ENCODE results near the gene TCTN2. TPM values are rescaled to one million over a fixed set of nuclear protein-coding genes. Genes with fewer than 3 reads are reported as not detected.

The TCTN2 gene
- total and polyA plus RNA-seq, 2 of the 8 experiments (the other 6 are each of a cell fraction or from before 2014, with no cell fraction given): 7.5 to 8.4 TPM

DNA sequence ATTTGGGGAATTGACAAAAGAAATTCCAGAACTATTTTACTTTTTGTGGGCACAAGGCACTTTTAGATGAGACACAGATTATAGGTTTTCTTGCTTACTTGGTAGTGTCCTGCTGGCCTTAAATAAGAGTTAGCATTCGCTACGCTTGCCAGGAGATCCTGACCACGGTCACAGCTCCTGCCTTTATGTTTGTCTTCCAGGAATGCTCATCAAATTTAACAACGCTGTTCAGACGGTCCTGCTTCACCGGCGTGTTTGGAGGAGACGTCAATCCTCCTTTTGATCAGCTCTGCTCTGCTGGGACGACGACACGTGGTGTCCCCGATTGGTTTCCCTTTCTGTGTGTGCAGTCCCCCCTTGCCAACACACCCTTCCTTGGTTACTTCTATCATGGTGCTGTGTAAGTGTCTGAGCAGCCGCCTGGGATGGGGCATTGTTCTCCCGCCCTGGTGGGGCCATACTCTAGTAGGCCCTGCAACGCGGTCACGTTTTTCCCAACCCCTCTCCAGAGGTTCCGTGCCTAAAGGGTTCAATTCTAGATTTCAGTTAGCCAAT is 15.8 kb downstream of the TCTN2 start:
- Histone ChIP-seq H3K4ac (replicated peaks; ENCODE audit: insufficient read length, low read depth, low read length) (no peak overlapping the region), H2BK120ac (replicated peaks; ENCODE audit: low read depth, low read length) (no peak overlapping the region), H3K27me3 (replicated peaks in 1 of 4; ENCODE audit: control insufficient read depth in 3 of 4, extremely low read depth in 1 of 4, insufficient read depth in 3 of 4, low read length in 3 of 4) (no peaks in the 10 kb centered on the region), H3K79me1 (ENCODE audit: low read depth, low read length) (no peaks in the 10 kb centered on the region), H3K4me3 (ENCODE audit: extremely low read depth in 1 of 4, insufficient read depth in 2 of 4, low read depth in 3 of 4, low read length in 4 of 4) (no peak overlapping the region), H4K5ac (ENCODE audit: insufficient read length, low read depth, low read length) (no peak overlapping the region), H3K36me3 (ENCODE audit: control insufficient read depth in 2 of 4, insufficient read depth in 4 of 4, low read length in 3 of 4) (no peaks in the 10 kb centered on the region; a peak in 1 of 8 replicates), H4K8ac (ENCODE audit: extremely low read depth, insufficient read depth, low read length) (no peak overlapping the region), H3K9me3 (ENCODE audit: insufficient read depth in 2 of 2, low read depth in 1 of 2, low read length in 1 of 2) (no peaks in the 10 kb centered on the region), H2AFZ (ENCODE audit: low read length) (no peak overlapping the region), H3K18ac (ENCODE audit: extremely low read depth, low read length) (no peak overlapping the region), H3K79me2 (ENCODE audit: control insufficient read depth in 1 of 2, insufficient read depth in 2 of 2, low read length in 2 of 2) (no peaks in the 10 kb centered on the region), H3K56ac (replicated peaks; ENCODE audit: insufficient read length, low read depth, low read length) (no peak overlapping the region), H2AK5ac (ENCODE audit: low read depth, low read length) (no peak overlapping the region), H4K20me1 (replicated peaks in 1 of 2; ENCODE audit: control insufficient read depth in 1 of 2, insufficient read depth in 2 of 2, low read length in 2 of 2) (peaks cover 0 to 2% of the 10 kb centered on the region in 2 experiments), H3K23ac (ENCODE audit: insufficient read length) (no peak overlapping the region), H3K4me1 (replicated peaks in 1 of 4; ENCODE audit: control insufficient read depth in 3 of 4, insufficient read depth in 4 of 4, low read length in 3 of 4) (no peaks in the 10 kb centered on the region), H2BK20ac (ENCODE audit: low read length) (no peak overlapping the region), H2BK12ac (ENCODE audit: low read depth, low read length) (no peak overlapping the region), H3K4me2 (ENCODE audit: insufficient read depth in 1 of 2, low read depth in 2 of 2, low read length in 2 of 2) (no peak overlapping the region), H4K91ac (replicated peaks; ENCODE audit: insufficient read length, low read length) (no peak overlapping the region), H3K27ac (ENCODE audit: low read depth, low read length) (no peak overlapping the region), H2BK5ac (ENCODE audit: low read depth, low read length) (no peak overlapping the region), H3K23me2 (ENCODE audit: low read depth, low read length) (no peaks in the 10 kb centered on the region), H3K14ac (ENCODE audit: insufficient read length) (no peak overlapping the region), H2BK15ac (ENCODE audit: low read length) (no peak overlapping the region), H3K9ac (replicated peaks in 1 of 4; ENCODE audit: extremely low read depth in 1 of 4, low read depth in 3 of 4, low read length in 3 of 4) (no peak overlapping the region; a peak in 1 of 7 replicates)
- ChIA-PET POLR2A (ENCODE audit: partially characterized antibody) (interaction anchor here (0.6 to 1.5 kb wide), 2 partner anchors 25 to 74 kb away, joined by 3 to 4 read pairs; partner anchors contain the start of gene ATP6V0A2), CTCF (ENCODE audit: partially characterized antibody) (no interaction called here)
- 95% methylated on average over 18 of the region's 18 CpGs; no CpG with 5 or more reads in 1 of the 2 experiments for WGBS, 2 experiments (ENCODE audit: extremely low coverage in 1 of 2, insufficient coverage in 1 of 2, insufficient read length in 1 of 2, insufficient replicate concordance in 2 of 2, low coverage in 1 of 2, low lambda C conversion rate in 2 of 2, missing lambda C conversion rate in 1 of 2)
- no peak for TF ChIP-seq JUN (IDR thresholded peaks at IDR 0.05; ENCODE audit: low read depth, low read length)
- no peak for TF ChIP-seq FOSL1 (IDR thresholded peaks at IDR 0.05; ENCODE audit: insufficient read depth, low read depth, low read length)
- no peak for TF ChIP-seq RBBP5 (IDR thresholded peaks at IDR 0.05; ENCODE audit: borderline replicate concordance, low read depth, low read length)
- no peak for TF ChIP-seq CTBP2 (IDR thresholded peaks at IDR 0.05; ENCODE audit: borderline replicate concordance, insufficient read depth, insufficient read length, low read length)
- no peak for TF ChIP-seq ASH2L (IDR thresholded peaks at IDR 0.05; ENCODE audit: low read length)
- TF ChIP-seq NANOG (IDR thresholded peaks at IDR 0.05; ENCODE audit: insufficient read depth, low read depth, low read length, poor library complexity, severe bottlenecking): no peak
- DNase-seq (ENCODE audit: low read depth in 1 of 2, low spot score in 2 of 2) (no peak), FAIRE-seq (no peak)

All from H1 (cell line).